Keratinocyte (primary cell): ENCODE data around the gene SNX30. TPM values are rescaled to one million over a fixed set of nuclear protein-coding genes. Genes with fewer than 3 reads are reported as not detected.

ENCODE experiments used
- DNase-seq: peaks from one replicate; pipeline ENCODE4 v3.0.0-alpha.2; 2011; ENCODE audit warnings: low read depth, missing footprints, low spot score
- FAIRE-seq: peaks from 2 replicates; lab custom pipeline; 2011; peaks lifted over from hg19 to GRCh38; lab: Jason Lieb, UNC
- H2AFZ ChIP-seq: 2 replicates; pipeline ENCODE4 v1.6.0; 2012; ENCODE audit warnings: low read length, control low read depth, inconsistent platforms; ENCODE audit not compliant: control insufficient read depth
- H3K27ac ChIP-seq: 2 replicates; pipeline ENCODE4 v1.5.1; 2011; ENCODE audit warnings: low read length; ENCODE audit not compliant: control insufficient read depth, insufficient read depth
- H3K27me3 ChIP-seq: 3 replicates; pipeline ENCODE4 v1.6.0; 2011; ENCODE audit warnings: low read length; ENCODE audit not compliant: control insufficient read depth, insufficient read depth; ENCODE audit errors: extremely low read depth
- H3K36me3 ChIP-seq, 2 experiments: 2 replicates in 1 of 2; 3 replicates in 1 of 2; pipeline ENCODE4 v1.5.1; 2011; ENCODE audit warnings: low read length in 2 of 2, mild to moderate bottlenecking in 1 of 2; ENCODE audit not compliant: control insufficient read depth in 2 of 2, insufficient read depth in 2 of 2; ENCODE audit errors: extremely low read depth in 1 of 2
- H3K4me1 ChIP-seq: 3 replicates; pipeline ENCODE4 v1.5.1; 2011; ENCODE audit warnings: low read length; ENCODE audit not compliant: control insufficient read depth, insufficient read depth; ENCODE audit errors: extremely low read depth
- H3K4me2 ChIP-seq: 3 replicates; pipeline ENCODE4 v1.6.0; 2011; ENCODE audit warnings: low read depth, low read length; ENCODE audit not compliant: control insufficient read depth, insufficient read depth; ENCODE audit errors: extremely low read depth
- H3K4me3 ChIP-seq, 3 experiments: fragments of 200-600 bp in 1 of 3; sonication (generic) in 1 of 3; 2 replicates in 2 of 3; 3 replicates in 1 of 3; pipeline ENCODE4 v1.5.1; 2011 to 2016; ENCODE audit warnings: low read length in 3 of 3, mild to moderate bottlenecking in 3 of 3, control low read depth in 2 of 3, inconsistent platforms in 1 of 3, low read depth in 1 of 3, mixed read lengths in 1 of 3, mixed run types in 1 of 3, moderate library complexity in 1 of 3; ENCODE audit not compliant: control insufficient read depth in 2 of 3, insufficient read depth in 2 of 3; ENCODE audit errors: extremely low read depth in 1 of 3
- H3K79me2 ChIP-seq: 2 replicates; pipeline ENCODE4 v1.6.0; 2012; ENCODE audit warnings: low read length; ENCODE audit not compliant: control insufficient read depth, insufficient read depth
- H3K9ac ChIP-seq: 3 replicates; pipeline ENCODE4 v1.6.0; 2011; ENCODE audit warnings: low read length; ENCODE audit not compliant: control insufficient read depth, insufficient read depth; ENCODE audit errors: extremely low read depth
- H3K9me1 ChIP-seq: 3 replicates; pipeline ENCODE4 v1.6.0; 2011; ENCODE audit warnings: low read length; ENCODE audit not compliant: control insufficient read depth, insufficient read depth; ENCODE audit errors: extremely low read depth
- H3K9me3 ChIP-seq: 2 replicates; pipeline ENCODE4 v1.5.1; 2012; ENCODE audit warnings: low read depth, low read length; ENCODE audit not compliant: control insufficient read depth
- H4K20me1 ChIP-seq: 3 replicates; pipeline ENCODE4 v1.6.0; 2011; ENCODE audit warnings: low read length; ENCODE audit not compliant: control insufficient read depth, insufficient read depth; ENCODE audit errors: extremely low read depth
- CTCF ChIP-seq, 3 experiments: IDR thresholded peaks in 1 of 3; conservative IDR thresholded peaks in 1 of 3; optimal IDR thresholded peaks in 1 of 3; 2 replicates in 2 of 3; 3 replicates in 1 of 3; pipeline versions ENCODE3 to v1.5.1; 2011; ENCODE audit warnings: low read length in 3 of 3, mild to moderate bottlenecking in 3 of 3, moderate library complexity in 2 of 3, control low read depth in 1 of 3, inconsistent platforms in 1 of 3; ENCODE audit not compliant: insufficient read depth in 2 of 3; ENCODE audit errors: extremely low read depth in 1 of 3
- EZH2 ChIP-seq: IDR thresholded peaks from one replicate; pipeline ENCODE4 v1.6.1; 2012; ENCODE audit warnings: inconsistent platforms, mild to moderate bottlenecking, low read length, moderate library complexity
- dilution Hi-C: fragments of 300-500 bp; cut with MboI; formaldehyde crosslinking; loops from one replicate; pipeline ENCODE4 v1.7.0; 2020; ENCODE audit warnings: low sequenced_read_pairs; ENCODE audit not compliant: extremely low pct_ligation_motif_present
- polyA plus RNA-seq, 5 experiments: library from polyadenylated mRNA; depleted of rRNA in 3 of 5; stranded (reverse) in 3 of 5; stranded (forward) in 1 of 5; unstranded in 1 of 5; fragments of >200 nt; gene quantifications; 1 replicate in 1 of 5; 2 replicates in 3 of 5; 3 replicates in 1 of 5; pipeline versions ENCODE4 v1.2.1 to v1.2.3, GENCODE V29; 2011 to 2012; ENCODE audit warnings: missing spikeins in 2 of 5, low read depth in 1 of 5, low replicate concordance in 1 of 5

Gene SNX30
- polyA plus RNA-seq, 1 donor (not counting 4 experiments of a cell fraction or from before 2014, with no cell fraction given), result 9.0 TPM

- TF ChIP-seq EZH2 (no peak), CTCF (optimal IDR thresholded peaks at IDR 0.05 in 1 of 3, IDR thresholded peaks at IDR 0.05 in 1 of 3, conservative IDR thresholded peaks at IDR 0.05 in 1 of 3; ENCODE audit: extremely low read depth in 1 of 3, insufficient read depth in 2 of 3, low read length in 3 of 3) (no peak)
- H3K9me1 ChIP-seq, result no peaks in the 10 kb centered on the region
- dilution Hi-C loops, result no loop called here
- no peaks in the 10 kb centered on the region for H3K36me3 ChIP-seq
- no peak overlapping the region for H2AFZ ChIP-seq
- FAIRE-seq, result no peak
- DNase-seq, result no peak
- H3K27me3 ChIP-seq, result peaks cover 4% of the 10 kb centered on the region
- no peaks in the 10 kb centered on the region for H4K20me1 ChIP-seq
- no peak overlapping the region for H3K9ac ChIP-seq
- no peak overlapping the region for H3K4me3 ChIP-seq
- no peaks in the 10 kb centered on the region for H3K9me3 ChIP-seq
- no peaks in the 10 kb centered on the region for H3K79me2 ChIP-seq
- no peak overlapping the region for H3K4me2 ChIP-seq
- no peaks in the 10 kb centered on the region for H3K4me1 ChIP-seq
- H3K27ac ChIP-seq, result no peak overlapping the region
These were observed 145.6 kb downstream of the SNX30 start for GRCh38 chr9:112896131-112896530.

GRCh38 chr9:112898872-112899311 lies 148.3 kb downstream of the SNX30 start:
- Histone ChIP-seq H3K9me1 (no peaks in the 10 kb centered on the region), H3K9ac (no peak overlapping the region), H3K27me3 (no peaks in the 10 kb centered on the region), H4K20me1 (no peaks in the 10 kb centered on the region), H3K79me2 (no peaks in the 10 kb centered on the region), H3K27ac (no peak overlapping the region), H3K4me3 (no peak overlapping the region), H3K4me2 (no peak overlapping the region), H2AFZ (no peak overlapping the region), H3K9me3 (no peaks in the 10 kb centered on the region), H3K4me1 (no peaks in the 10 kb centered on the region), H3K36me3 (no peaks in the 10 kb centered on the region)
- dilution Hi-C loops, result no loop called here
- no peak for TF ChIP-seq CTCF (optimal IDR thresholded peaks at IDR 0.05 in 1 of 3, IDR thresholded peaks at IDR 0.05 in 1 of 3, conservative IDR thresholded peaks at IDR 0.05 in 1 of 3; ENCODE audit: extremely low read depth in 1 of 3, insufficient read depth in 2 of 3, low read length in 3 of 3)
- TF ChIP-seq EZH2, result no peak
- DNase-seq (no peak), FAIRE-seq (no peak)
